Activated CD4-positive, alpha-beta T cell treated with anti-CD3 and anti-CD28 coated beads, Interleukin-2, Interleukin-6, amounts not matched to agents 100 ng/mL and 50 ng/mL, durations not matched to agents 16 hours and 8 hours (primary cell): ENCODE results near the gene B4GALT1.

Experiments used
- DNase-seq: peaks from one replicate; pipeline ENCODE4 v3.0.0-alpha.2; 2020

The B4GALT1 gene

GRCh38 chr9:33117306-33117705 is 49.8 kb downstream of the B4GALT1 start:
- peak; percentile 33 for DNase-seq

- no peak for DNase-seq
Observed at GRCh38 chr9:33116860-33117259, 50.3 kb downstream of the B4GALT1 start.

GRCh38 chr9:33114746-33115145 is 52.4 kb downstream of the B4GALT1 start:
- DNase-seq, result no peak

GRCh38 chr9:33113799-33114547 is 53.2 kb downstream of the B4GALT1 start:
- DNase-seq, result no peak

- DNase-seq, result no peak
Observed at GRCh38 chr9:33112094-33112493, 55.0 kb downstream of the B4GALT1 start.

- DNase-seq, result no peak
Observed at GRCh38 chr9:33111631-33112030, 55.5 kb downstream of the B4GALT1 start.

GRCh38 chr9:33110686-33111085 is 56.5 kb downstream of the B4GALT1 start:
- DNase-seq, result no peak

GRCh38 chr9:33109850-33110595 is 57.1 kb downstream of the B4GALT1 start:
- DNase-seq, result no peak

- no peak for DNase-seq
Observed at GRCh38 chr9:33109097-33109496, 58.0 kb downstream of the B4GALT1 start.

- no peak for DNase-seq
Observed at GRCh38 chr9:33108472-33108871, 58.7 kb downstream of the B4GALT1 start.

- DNase-seq, result no peak
Observed at GRCh38 chr9:33107762-33108161, 59.4 kb downstream of the B4GALT1 start.

GRCh38 chr9:33106827-33107621 is 60.1 kb downstream of the B4GALT1 start:
- DNase-seq, result no peak

- DNase-seq, result no peak
Observed at GRCh38 chr9:33106372-33106771, 60.8 kb downstream of the B4GALT1 start.

GRCh38 chr9:33105959-33106358 is 61.2 kb downstream of the B4GALT1 start:
- DNase-seq, result no peak

GRCh38 chr9:33105504-33105903 is 61.6 kb downstream of the B4GALT1 start:
- DNase-seq, result no peak

GRCh38 chr9:33104401-33104800 is 62.7 kb downstream of the B4GALT1 start:
- DNase-seq, result no peak

- DNase-seq, result no peak
Observed at GRCh38 chr9:33103501-33104281, 63.4 kb downstream of the B4GALT1 start.

GRCh38 chr9:33102551-33103210 is 64.5 kb downstream of the B4GALT1 start:
- DNase-seq, result no peak

GRCh38 chr9:33101104-33101951 is 65.8 kb downstream of the B4GALT1 start:
- no peak for DNase-seq

GRCh38 chr9:33099754-33100153 is 67.4 kb downstream of the B4GALT1 start:
- DNase-seq, result no peak

GRCh38 chr9:33097192-33097591 is 69.9 kb downstream of the B4GALT1 start:
- no peak for DNase-seq
